Measurements from ENCODE around the gene PRELID2. TPM values are rescaled to one million over a fixed set of nuclear protein-coding genes. Genes with fewer than 3 reads are reported as not detected.

PRELID2 gene
- total RNA-seq, 1 donor from 2014 or later, result 9.2 TPM

- Histone ChIP-seq H3K9ac (ENCODE audit: low read length) (no peak overlapping the region), H4K20me1 (ENCODE audit: insufficient read depth, low read length) (no peaks in the 10 kb centered on the region), H3K27ac (ENCODE audit: low read depth, low read length) (no peak overlapping the region), H3K27me3 (ENCODE audit: insufficient read depth, low read length) (no peaks in the 10 kb centered on the region), H3K4me1 (ENCODE audit: insufficient read depth, low read length) (peaks cover 16% of the 10 kb centered on the region), H3K4me2 (ENCODE audit: low read length) (no peak overlapping the region), H3K79me2 (ENCODE audit: insufficient read depth, low read length) (no peaks in the 10 kb centered on the region), H3K4me3 (ENCODE audit: insufficient read depth, low read depth, low read length) (no peak overlapping the region), H3K36me3 (ENCODE audit: insufficient read depth, low read length) (no peaks in the 10 kb centered on the region), H3K9me3 (ENCODE audit: insufficient read depth, low read depth, low read length) (no peaks in the 10 kb centered on the region), H2AFZ (ENCODE audit: low read depth, low read length) (no peak overlapping the region)
- peaks cover 24% of the 10 kb centered on the region for H3K4me1 Mint-ChIP-seq (ENCODE audit: low read depth, unreplicated experiment)
- DNase-seq (ENCODE audit: low read depth) (no peak), FAIRE-seq (no peak)
- TF ChIP-seq CTCF (IDR thresholded peaks at IDR 0.05; ENCODE audit: insufficient read depth, low read depth, low read length), result no peak
- peak overlapping the region; percentile 96 for H3K27ac Mint-ChIP-seq (ENCODE audit: unreplicated experiment)
- no peaks in the 10 kb centered on the region for H3K27me3 Mint-ChIP-seq (ENCODE audit: low read depth, unreplicated experiment)
- H3K4me3 Mint-ChIP-seq (ENCODE audit: unreplicated experiment), result no peak overlapping the region
- no peaks in the 10 kb centered on the region for H3K36me3 Mint-ChIP-seq (ENCODE audit: low read depth, unreplicated experiment)
- H3K9me3 Mint-ChIP-seq (ENCODE audit: unreplicated experiment), result no peaks in the 10 kb centered on the region
Observed at GRCh38 chr5:145774442-145774841, 60.7 kb downstream of the PRELID2 start.

GRCh38 chr5:145772466-145772865 lies 62.7 kb downstream of the PRELID2 start:
- no peak overlapping the region for H3K27ac Mint-ChIP-seq (ENCODE audit: unreplicated experiment)
- Histone ChIP-seq H3K4me3 (ENCODE audit: insufficient read depth, low read depth, low read length) (no peak overlapping the region), H4K20me1 (ENCODE audit: insufficient read depth, low read length) (no peaks in the 10 kb centered on the region), H3K79me2 (ENCODE audit: insufficient read depth, low read length) (no peaks in the 10 kb centered on the region), H2AFZ (ENCODE audit: low read depth, low read length) (no peak overlapping the region), H3K36me3 (ENCODE audit: insufficient read depth, low read length) (no peaks in the 10 kb centered on the region), H3K4me2 (ENCODE audit: low read length) (no peak overlapping the region), H3K4me1 (ENCODE audit: insufficient read depth, low read length) (peaks cover 16% of the 10 kb centered on the region), H3K9ac (ENCODE audit: low read length) (no peak overlapping the region), H3K27me3 (ENCODE audit: insufficient read depth, low read length) (no peaks in the 10 kb centered on the region), H3K27ac (ENCODE audit: low read depth, low read length) (no peak overlapping the region), H3K9me3 (ENCODE audit: insufficient read depth, low read depth, low read length) (no peaks in the 10 kb centered on the region)
- peaks cover 3% of the 10 kb centered on the region for H3K9me3 Mint-ChIP-seq (ENCODE audit: unreplicated experiment)
- no peaks in the 10 kb centered on the region for H3K36me3 Mint-ChIP-seq (ENCODE audit: low read depth, unreplicated experiment)
- TF ChIP-seq EZH2 (IDR thresholded peaks at IDR 0.05; ENCODE audit: insufficient read depth, low read length) (no peak), CTCF (IDR thresholded peaks at IDR 0.05; ENCODE audit: insufficient read depth, low read depth, low read length) (no peak)
- no peak overlapping the region for H3K4me3 Mint-ChIP-seq (ENCODE audit: unreplicated experiment)
- DNase-seq (ENCODE audit: low read depth), result no peak
- FAIRE-seq, result no peak
- H3K27me3 Mint-ChIP-seq (ENCODE audit: low read depth, unreplicated experiment), result no peaks in the 10 kb centered on the region
- H3K4me1 Mint-ChIP-seq (ENCODE audit: low read depth, unreplicated experiment), result peaks cover 24% of the 10 kb centered on the region

- peaks cover 6% of the 10 kb centered on the region for H3K9me3 Mint-ChIP-seq (ENCODE audit: unreplicated experiment)
- Histone ChIP-seq H3K4me3 (ENCODE audit: insufficient read depth, low read depth, low read length) (no peak overlapping the region), H3K4me2 (ENCODE audit: low read length) (no peak overlapping the region), H3K79me2 (ENCODE audit: insufficient read depth, low read length) (no peaks in the 10 kb centered on the region), H4K20me1 (ENCODE audit: insufficient read depth, low read length) (no peaks in the 10 kb centered on the region), H3K4me1 (ENCODE audit: insufficient read depth, low read length) (no peaks in the 10 kb centered on the region), H3K27ac (ENCODE audit: low read depth, low read length) (no peak overlapping the region), H3K27me3 (ENCODE audit: insufficient read depth, low read length) (no peaks in the 10 kb centered on the region), H3K9ac (ENCODE audit: low read length) (no peak overlapping the region), H3K36me3 (ENCODE audit: insufficient read depth, low read length) (no peaks in the 10 kb centered on the region), H2AFZ (ENCODE audit: low read depth, low read length) (no peak overlapping the region), H3K9me3 (ENCODE audit: insufficient read depth, low read depth, low read length) (no peaks in the 10 kb centered on the region)
- no peak for FAIRE-seq
- no peak overlapping the region for H3K27ac Mint-ChIP-seq (ENCODE audit: unreplicated experiment)
- no peak overlapping the region for H3K4me3 Mint-ChIP-seq (ENCODE audit: unreplicated experiment)
- H3K4me1 Mint-ChIP-seq (ENCODE audit: low read depth, unreplicated experiment), result no peaks in the 10 kb centered on the region
- no peak for TF ChIP-seq EZH2 (IDR thresholded peaks at IDR 0.05; ENCODE audit: insufficient read depth, low read length)
- no peak for TF ChIP-seq CTCF (IDR thresholded peaks at IDR 0.05; ENCODE audit: insufficient read depth, low read depth, low read length)
- no peaks in the 10 kb centered on the region for H3K27me3 Mint-ChIP-seq (ENCODE audit: low read depth, unreplicated experiment)
- DNase-seq (ENCODE audit: low read depth), result no peak
- H3K36me3 Mint-ChIP-seq (ENCODE audit: low read depth, unreplicated experiment), result peaks cover 1% of the 10 kb centered on the region
Observed at GRCh38 chr5:145768863-145769262, 66.3 kb downstream of the PRELID2 start.

Measured in astrocyte (in vitro differentiated cells and primary cell).